ENCODE measurements around the gene B4GALT1. TPM values are rescaled to one million over a fixed set of nuclear protein-coding genes. Genes with fewer than 3 reads are reported as not detected.

The B4GALT1 gene
- total RNA-seq, 2 experiments from 2014 or later, result 41.2 to 41.4 TPM

GRCh38 chr9:33128570-33128969 is 38.6 kb downstream of the B4GALT1 start:
- ChIA-PET POLR2A (interaction anchor here (0.8 to 0.9 kb wide), 2 partner anchors 11 to 32 kb away, joined by 3 read pairs; no protein-coding TSS in a partner anchor), CTCF (interaction anchor here (1.1 to 1.5 kb wide), 2 partner anchors 17 to 43 kb away, joined by 3 to 4 read pairs; no protein-coding TSS in a partner anchor)
- no peaks in the 10 kb centered on the region for H3K9me3 Mint-ChIP-seq
- no peak overlapping the region for H3K27ac Mint-ChIP-seq
- peaks cover 43% of the 10 kb centered on the region for H3K36me3 Mint-ChIP-seq (ENCODE audit: low read depth)
- H3K4me1 Mint-ChIP-seq (ENCODE audit: low read depth), result peaks cover 35% of the 10 kb centered on the region
- ATAC-seq (no peak), DNase-seq (no peak)
- intact Hi-C loops (cut with micrococcal nuclease), result no loop called here
- H3K27me3 Mint-ChIP-seq, result no peaks in the 10 kb centered on the region
- TF ChIP-seq, protein P1, sequence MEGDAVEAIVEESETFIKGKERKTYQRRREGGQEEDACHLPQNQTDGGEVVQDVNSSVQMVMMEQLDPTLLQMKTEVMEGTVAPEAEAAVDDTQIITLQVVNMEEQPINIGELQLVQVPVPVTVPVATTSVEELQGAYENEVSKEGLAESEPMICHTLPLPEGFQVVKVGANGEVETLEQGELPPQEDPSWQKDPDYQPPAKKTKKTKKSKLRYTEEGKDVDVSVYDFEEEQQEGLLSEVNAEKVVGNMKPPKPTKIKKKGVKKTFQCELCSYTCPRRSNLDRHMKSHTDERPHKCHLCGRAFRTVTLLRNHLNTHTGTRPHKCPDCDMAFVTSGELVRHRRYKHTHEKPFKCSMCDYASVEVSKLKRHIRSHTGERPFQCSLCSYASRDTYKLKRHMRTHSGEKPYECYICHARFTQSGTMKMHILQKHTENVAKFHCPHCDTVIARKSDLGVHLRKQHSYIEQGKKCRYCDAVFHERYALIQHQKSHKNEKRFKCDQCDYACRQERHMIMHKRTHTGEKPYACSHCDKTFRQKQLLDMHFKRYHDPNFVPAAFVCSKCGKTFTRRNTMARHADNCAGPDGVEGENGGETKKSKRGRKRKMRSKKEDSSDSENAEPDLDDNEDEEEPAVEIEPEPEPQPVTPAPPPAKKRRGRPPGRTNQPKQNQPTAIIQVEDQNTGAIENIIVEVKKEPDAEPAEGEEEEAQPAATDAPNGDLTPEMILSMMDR (IDR thresholded peaks at IDR 0.05), result no peak
- no peak overlapping the region for H3K4me3 Mint-ChIP-seq

- Mint-ChIP-seq H3K9me3 (no peaks in the 10 kb centered on the region), H3K4me1 (ENCODE audit: low read depth) (peaks cover 38% of the 10 kb centered on the region), H3K36me3 (ENCODE audit: low read depth) (peaks cover 40% of the 10 kb centered on the region), H3K27me3 (no peaks in the 10 kb centered on the region), H3K27ac (peak overlapping the region; percentile 26), H3K4me3 (no peak overlapping the region)
- POLR2A ChIA-PET, result interaction anchor here (0.9 kb wide), 1 partner anchor 33 kb away, joined by 3 read pairs; no protein-coding TSS in a partner anchor
- no peak for DNase-seq
- CTCF ChIA-PET, result interaction anchor here (1.5 kb wide), 1 partner anchor 43 kb away, joined by 4 read pairs; no protein-coding TSS in a partner anchor
- TF ChIP-seq, protein P1 (IDR thresholded peaks at IDR 0.05), result no peak
- no peak for ATAC-seq
- intact Hi-C loops (cut with micrococcal nuclease), result no loop called here
Observed at GRCh38 chr9:33127881-33128280, 39.3 kb downstream of the B4GALT1 start.

DNA sequence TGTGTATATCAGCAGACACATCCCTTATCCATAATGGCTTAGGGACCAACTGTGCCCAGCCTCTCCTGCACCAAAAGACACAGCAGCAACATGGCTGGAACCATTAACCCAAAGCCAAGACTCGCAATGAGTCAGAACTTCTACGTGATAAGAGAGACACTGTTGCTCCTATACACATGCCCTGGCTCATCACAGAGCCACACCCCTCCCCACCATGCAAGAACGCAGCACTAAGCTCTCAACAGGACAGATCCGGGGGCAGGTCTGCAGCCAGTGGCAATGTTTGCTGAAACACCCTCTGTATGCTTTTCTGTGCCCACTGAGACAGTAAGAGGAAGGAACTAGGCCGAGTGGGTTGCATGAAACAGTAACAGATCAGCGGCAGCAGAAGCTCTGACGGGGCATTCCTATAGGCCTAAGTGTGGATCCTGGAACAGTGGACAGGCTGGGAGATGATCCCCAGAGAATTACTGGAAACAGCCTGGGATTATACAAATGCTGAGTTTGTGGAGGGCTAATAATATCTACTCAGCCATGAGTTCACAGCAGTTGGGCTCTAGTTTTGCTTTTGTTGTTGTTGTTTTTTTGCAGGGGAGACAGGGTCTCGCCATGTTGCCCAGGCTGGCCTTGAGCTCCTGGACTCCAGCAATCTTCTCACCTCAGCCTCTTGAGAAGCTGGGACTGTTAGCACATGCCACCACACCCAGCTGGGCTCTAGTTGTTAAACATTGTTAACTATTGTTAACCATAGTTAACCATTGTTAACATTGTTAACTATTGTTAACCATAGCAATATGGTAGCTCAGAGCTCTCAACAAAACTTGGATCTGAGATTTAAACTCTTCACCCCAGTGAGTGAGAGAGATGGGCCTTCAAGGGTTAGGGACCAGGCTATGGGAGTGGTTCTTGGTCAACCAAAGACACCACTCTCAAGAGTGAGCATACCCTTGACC is 41.0 kb downstream of the B4GALT1 start:
- no peak overlapping the region for H3K4me3 Mint-ChIP-seq
- H3K27ac Mint-ChIP-seq, result no peak overlapping the region
- H3K9me3 Mint-ChIP-seq, result no peaks in the 10 kb centered on the region
- DNase-seq (no peak), ATAC-seq (peak; percentile 23)
- ChIA-PET CTCF (interaction anchor here (1.1 kb wide), 1 partner anchor 9 kb away, joined by 3 read pairs; no protein-coding TSS in a partner anchor), POLR2A (interaction anchor here (1.0 kb wide), 1 partner anchor 8 kb away, joined by 3 read pairs; no protein-coding TSS in a partner anchor)
- H3K36me3 Mint-ChIP-seq (ENCODE audit: low read depth), result peaks cover 33% of the 10 kb centered on the region
- intact Hi-C loops (cut with micrococcal nuclease), result no loop called here
- H3K27me3 Mint-ChIP-seq, result no peaks in the 10 kb centered on the region
- TF ChIP-seq, protein P1 (IDR thresholded peaks at IDR 0.05), result no peak
- H3K4me1 Mint-ChIP-seq (ENCODE audit: low read depth), result peaks cover 30% of the 10 kb centered on the region

DNA sequence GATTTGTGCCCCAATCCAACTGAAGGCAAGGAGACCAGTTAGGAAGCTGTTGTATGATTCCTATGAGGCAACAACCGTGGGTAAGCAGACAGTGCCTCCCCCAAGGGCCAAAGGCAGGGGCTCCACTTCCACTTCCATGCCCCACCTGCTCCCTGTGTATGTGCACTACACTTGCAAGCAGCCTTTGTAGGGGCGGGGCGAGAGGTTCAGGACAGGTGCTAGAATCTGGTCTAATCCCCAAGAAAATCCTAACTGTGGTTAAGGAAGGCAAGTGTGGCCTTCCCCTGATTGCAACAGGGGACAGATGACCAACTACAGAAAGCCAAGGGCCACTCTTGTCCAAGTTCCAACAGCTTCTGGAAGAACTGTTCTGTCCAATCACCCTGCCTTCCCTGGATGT is 41.7 kb downstream of the B4GALT1 start:
- Mint-ChIP-seq H3K4me3 (no peak overlapping the region), H3K9me3 (no peaks in the 10 kb centered on the region), H3K27me3 (no peaks in the 10 kb centered on the region), H3K27ac (no peak overlapping the region), H3K36me3 (ENCODE audit: low read depth) (peaks cover 33% of the 10 kb centered on the region), H3K4me1 (ENCODE audit: low read depth) (peaks cover 24% of the 10 kb centered on the region)
- ChIA-PET POLR2A (no interaction called here), CTCF (no interaction called here)
- intact Hi-C loops (cut with micrococcal nuclease), result no loop called here
- TF ChIP-seq, protein P1 (IDR thresholded peaks at IDR 0.05), result no peak
- no peak for ATAC-seq
- no peak for DNase-seq

All from activated CD8-positive, alpha-beta T cell treated with anti-CD3 and anti-CD28 coated beads for 36 hours (primary cell).